HG02610 (cell line): ENCODE measurements around the gene NIBAN1.
"Not testable (repeated sequence)": the region's sequence is repeated elsewhere in the genome, so short reads cannot be mapped to it uniquely, and the experiment has no call there.

Source experiments
- ATAC-seq: cut with Tn5 transposase; IDR thresholded peaks from one replicate; pipeline ENCODE4 v1.9.1; 2021; ENCODE audit warnings: mild to moderate bottlenecking, moderate library complexity; ENCODE audit not compliant: unreplicated experiment

NIBAN1 gene

GRCh38 chr1:184973272-184974055 is 844 bp downstream of the NIBAN1 start:
- ATAC-seq: peak; percentile 60

- no peak for ATAC-seq
Observed at GRCh38 chr1:184972315-184973055, 1.8 kb downstream of the NIBAN1 start.

- no peak for ATAC-seq
Observed at GRCh38 chr1:184971522-184972265, 2.6 kb downstream of the NIBAN1 start.

GRCh38 chr1:184970691-184971161 is 3.6 kb downstream of the NIBAN1 start:
- no peak for ATAC-seq

- ATAC-seq: no peak
Observed at GRCh38 chr1:184966989-184967388, 7.3 kb downstream of the NIBAN1 start.

GRCh38 chr1:184965944-184966860 is 8.1 kb downstream of the NIBAN1 start:
- no peak for ATAC-seq

GRCh38 chr1:184965439-184965838 is 8.9 kb downstream of the NIBAN1 start:
- no peak for ATAC-seq

GRCh38 chr1:184959626-184960025 is 14.7 kb downstream of the NIBAN1 start:
- ATAC-seq: no peak

GRCh38 chr1:184958554-184959353 is 15.6 kb downstream of the NIBAN1 start:
- no peak for ATAC-seq

GRCh38 chr1:184957901-184958300 is 16.4 kb downstream of the NIBAN1 start:
- not testable (repeated sequence) for ATAC-seq

GRCh38 chr1:184956999-184957700 is 17.2 kb downstream of the NIBAN1 start:
- ATAC-seq: no peak

- no peak for ATAC-seq
Observed at GRCh38 chr1:184954232-184954995, 19.9 kb downstream of the NIBAN1 start.

- peak; percentile 61 for ATAC-seq
Observed at GRCh38 chr1:184953600-184954219, 20.6 kb downstream of the NIBAN1 start.

- no peak for ATAC-seq
Observed at GRCh38 chr1:184952428-184952827, 21.9 kb downstream of the NIBAN1 start.

GRCh38 chr1:184951788-184952187 is 22.5 kb downstream of the NIBAN1 start:
- no peak for ATAC-seq

GRCh38 chr1:184950906-184951305 is 23.4 kb downstream of the NIBAN1 start:
- no peak for ATAC-seq

- no peak for ATAC-seq
Observed at GRCh38 chr1:184950227-184950626, 24.1 kb downstream of the NIBAN1 start.
